ENCODE data around the gene USP47. TPM values are rescaled to one million over a fixed set of nuclear protein-coding genes. Genes with fewer than 3 reads are reported as not detected.
A peak's percentile ranks its signal among the peaks of the same experiment; 100 is the strongest.

USP47 gene
- polyA plus RNA-seq, 1 donor from 2014 or later: 92.6 TPM

DNA sequence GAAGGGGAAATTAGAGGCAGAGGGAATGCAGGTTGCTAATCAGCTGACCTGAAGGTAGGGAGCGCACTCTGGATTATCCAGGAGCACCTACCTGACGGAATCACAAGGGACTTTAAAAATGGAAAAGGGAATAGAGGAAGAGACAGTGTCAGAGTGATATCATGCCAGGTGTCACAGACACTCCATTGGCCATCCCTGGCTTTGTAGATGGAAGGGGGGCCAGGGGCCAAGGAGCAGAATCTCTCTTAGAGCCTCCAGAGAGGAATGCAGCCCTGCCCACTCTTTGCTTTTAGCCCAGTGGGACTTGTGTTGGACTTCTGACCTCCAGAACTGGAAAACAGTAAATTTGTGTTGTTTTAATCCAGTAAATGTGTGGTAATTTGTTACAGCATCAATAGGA is 128.8 kb downstream of the USP47 start:
- Histone ChIP-seq H3K79me2 (replicated peaks; ENCODE audit: insufficient read depth, low read length) (no peaks in the 10 kb centered on the region), H3K4me3 (ENCODE audit: low read length) (no peak overlapping the region), H3K27ac (ENCODE audit: low read length) (no peak overlapping the region), H3K9me2 (ENCODE audit: insufficient read depth, low read length) (no peaks in the 10 kb centered on the region), H3K9ac (ENCODE audit: low read length) (no peak overlapping the region), H3F3A (ENCODE audit: insufficient read depth, low read length, poor library complexity, severe bottlenecking) (no peaks in the 10 kb centered on the region), H3K36me3 (ENCODE audit: insufficient read depth, low read length) (no peaks in the 10 kb centered on the region), H3K27me3 (ENCODE audit: insufficient read depth, low read depth, low read length) (no peaks in the 10 kb centered on the region), H2AFZ (ENCODE audit: low read depth, low read length) (no peak overlapping the region), H3K4me2 (ENCODE audit: low read length) (no peak overlapping the region), H4K20me1 (ENCODE audit: insufficient read depth) (no peaks in the 10 kb centered on the region), H3K9me3 (ENCODE audit: low read length) (no peaks in the 10 kb centered on the region)
- TF ChIP-seq, protein P1, sequence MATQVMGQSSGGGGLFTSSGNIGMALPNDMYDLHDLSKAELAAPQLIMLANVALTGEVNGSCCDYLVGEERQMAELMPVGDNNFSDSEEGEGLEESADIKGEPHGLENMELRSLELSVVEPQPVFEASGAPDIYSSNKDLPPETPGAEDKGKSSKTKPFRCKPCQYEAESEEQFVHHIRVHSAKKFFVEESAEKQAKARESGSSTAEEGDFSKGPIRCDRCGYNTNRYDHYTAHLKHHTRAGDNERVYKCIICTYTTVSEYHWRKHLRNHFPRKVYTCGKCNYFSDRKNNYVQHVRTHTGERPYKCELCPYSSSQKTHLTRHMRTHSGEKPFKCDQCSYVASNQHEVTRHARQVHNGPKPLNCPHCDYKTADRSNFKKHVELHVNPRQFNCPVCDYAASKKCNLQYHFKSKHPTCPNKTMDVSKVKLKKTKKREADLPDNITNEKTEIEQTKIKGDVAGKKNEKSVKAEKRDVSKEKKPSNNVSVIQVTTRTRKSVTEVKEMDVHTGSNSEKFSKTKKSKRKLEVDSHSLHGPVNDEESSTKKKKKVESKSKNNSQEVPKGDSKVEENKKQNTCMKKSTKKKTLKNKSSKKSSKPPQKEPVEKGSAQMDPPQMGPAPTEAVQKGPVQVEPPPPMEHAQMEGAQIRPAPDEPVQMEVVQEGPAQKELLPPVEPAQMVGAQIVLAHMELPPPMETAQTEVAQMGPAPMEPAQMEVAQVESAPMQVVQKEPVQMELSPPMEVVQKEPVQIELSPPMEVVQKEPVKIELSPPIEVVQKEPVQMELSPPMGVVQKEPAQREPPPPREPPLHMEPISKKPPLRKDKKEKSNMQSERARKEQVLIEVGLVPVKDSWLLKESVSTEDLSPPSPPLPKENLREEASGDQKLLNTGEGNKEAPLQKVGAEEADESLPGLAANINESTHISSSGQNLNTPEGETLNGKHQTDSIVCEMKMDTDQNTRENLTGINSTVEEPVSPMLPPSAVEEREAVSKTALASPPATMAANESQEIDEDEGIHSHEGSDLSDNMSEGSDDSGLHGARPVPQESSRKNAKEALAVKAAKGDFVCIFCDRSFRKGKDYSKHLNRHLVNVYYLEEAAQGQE (IDR thresholded peaks at IDR 0.05; ENCODE audit: borderline replicate concordance): no peak
- TF ChIP-seq POLR2AphosphoS5 (IDR thresholded peaks at IDR 0.05) (no peak), SMC3 (conservative IDR thresholded peaks at IDR 0.05; ENCODE audit: poor library complexity) (no peak), EZH2 (IDR thresholded peaks at IDR 0.05; ENCODE audit: borderline replicate concordance, insufficient read depth, low read length, poor library complexity, severe bottlenecking) (no peak), TAF1 (IDR thresholded peaks at IDR 0.05; ENCODE audit: low read depth) (no peak), RAD21 (conservative IDR thresholded peaks at IDR 0.05) (no peak), EP300 (conservative IDR thresholded peaks at IDR 0.05; ENCODE audit: poor library complexity, severe bottlenecking) (no peak), MXI1 (conservative IDR thresholded peaks at IDR 0.05; ENCODE audit: poor library complexity, severe bottlenecking) (no peak)
- TF ChIP-seq, protein P2, sequence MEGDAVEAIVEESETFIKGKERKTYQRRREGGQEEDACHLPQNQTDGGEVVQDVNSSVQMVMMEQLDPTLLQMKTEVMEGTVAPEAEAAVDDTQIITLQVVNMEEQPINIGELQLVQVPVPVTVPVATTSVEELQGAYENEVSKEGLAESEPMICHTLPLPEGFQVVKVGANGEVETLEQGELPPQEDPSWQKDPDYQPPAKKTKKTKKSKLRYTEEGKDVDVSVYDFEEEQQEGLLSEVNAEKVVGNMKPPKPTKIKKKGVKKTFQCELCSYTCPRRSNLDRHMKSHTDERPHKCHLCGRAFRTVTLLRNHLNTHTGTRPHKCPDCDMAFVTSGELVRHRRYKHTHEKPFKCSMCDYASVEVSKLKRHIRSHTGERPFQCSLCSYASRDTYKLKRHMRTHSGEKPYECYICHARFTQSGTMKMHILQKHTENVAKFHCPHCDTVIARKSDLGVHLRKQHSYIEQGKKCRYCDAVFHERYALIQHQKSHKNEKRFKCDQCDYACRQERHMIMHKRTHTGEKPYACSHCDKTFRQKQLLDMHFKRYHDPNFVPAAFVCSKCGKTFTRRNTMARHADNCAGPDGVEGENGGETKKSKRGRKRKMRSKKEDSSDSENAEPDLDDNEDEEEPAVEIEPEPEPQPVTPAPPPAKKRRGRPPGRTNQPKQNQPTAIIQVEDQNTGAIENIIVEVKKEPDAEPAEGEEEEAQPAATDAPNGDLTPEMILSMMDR (IDR thresholded peaks at IDR 0.05; ENCODE audit: poor library complexity, severe bottlenecking): no peak

- Histone ChIP-seq H4K20me1 (ENCODE audit: insufficient read depth) (no peaks in the 10 kb centered on the region), H3K4me3 (ENCODE audit: low read length) (no peak overlapping the region), H3K9me2 (ENCODE audit: insufficient read depth, low read length) (no peaks in the 10 kb centered on the region), H3K79me2 (replicated peaks; ENCODE audit: insufficient read depth, low read length) (no peaks in the 10 kb centered on the region), H3K9me3 (ENCODE audit: low read length) (no peaks in the 10 kb centered on the region), H3K36me3 (ENCODE audit: insufficient read depth, low read length) (no peaks in the 10 kb centered on the region), H3K9ac (ENCODE audit: low read length) (no peak overlapping the region), H3K27me3 (ENCODE audit: insufficient read depth, low read depth, low read length) (no peaks in the 10 kb centered on the region), H2AFZ (ENCODE audit: low read depth, low read length) (no peak overlapping the region), H3K4me2 (ENCODE audit: low read length) (no peak overlapping the region), H3F3A (ENCODE audit: insufficient read depth, low read length, poor library complexity, severe bottlenecking) (no peaks in the 10 kb centered on the region), H3K27ac (ENCODE audit: low read length) (peak overlapping the region; percentile 16)
- TF ChIP-seq, protein P1 (IDR thresholded peaks at IDR 0.05; ENCODE audit: borderline replicate concordance): no peak
- TF ChIP-seq RAD21 (conservative IDR thresholded peaks at IDR 0.05) (no peak), MXI1 (conservative IDR thresholded peaks at IDR 0.05; ENCODE audit: poor library complexity, severe bottlenecking) (no peak), EZH2 (IDR thresholded peaks at IDR 0.05; ENCODE audit: borderline replicate concordance, insufficient read depth, low read length, poor library complexity, severe bottlenecking) (no peak), TAF1 (IDR thresholded peaks at IDR 0.05; ENCODE audit: low read depth) (no peak), POLR2AphosphoS5 (IDR thresholded peaks at IDR 0.05) (no peak), EP300 (conservative IDR thresholded peaks at IDR 0.05; ENCODE audit: poor library complexity, severe bottlenecking) (no peak), SMC3 (conservative IDR thresholded peaks at IDR 0.05; ENCODE audit: poor library complexity) (no peak)
- TF ChIP-seq, protein P2 (IDR thresholded peaks at IDR 0.05; ENCODE audit: poor library complexity, severe bottlenecking): no peak
Measured at GRCh38 chr11:11971906-11972547, 130.3 kb downstream of the USP47 start.
